Kasumi-1 (cell line): ENCODE results near the gene MOV10L1.
"Not testable (repeated sequence)": the region's sequence is repeated elsewhere in the genome, so short reads cannot be mapped to it uniquely, and the experiment has no call there.

Experiments used
- DNase-seq, 2 experiments: peaks; one replicate each; lab custom pipeline; 2025; lab: John Stamatoyannopoulos, UW

Gene MOV10L1

DNA sequence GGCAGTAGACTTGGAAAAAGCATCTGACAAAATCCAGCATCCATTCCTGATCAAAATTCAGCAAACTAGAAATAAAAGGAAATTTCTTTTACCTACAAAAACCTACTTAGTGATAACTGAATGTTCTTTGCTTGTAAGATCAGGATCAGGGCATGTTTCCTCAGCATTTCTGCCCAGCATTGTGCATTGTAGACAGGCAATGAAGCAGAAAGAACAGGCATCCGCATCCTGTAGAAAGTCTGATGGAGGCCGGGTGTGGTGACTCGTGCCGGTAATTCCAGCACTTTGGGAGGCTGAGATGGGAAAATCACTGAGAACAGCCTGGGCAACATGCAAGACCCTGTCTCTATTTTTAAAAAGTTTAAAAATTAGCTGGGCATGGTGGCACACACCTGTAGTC, 48.2 kb downstream of the MOV10L1 start:
- DNase-seq: no peak

DNA sequence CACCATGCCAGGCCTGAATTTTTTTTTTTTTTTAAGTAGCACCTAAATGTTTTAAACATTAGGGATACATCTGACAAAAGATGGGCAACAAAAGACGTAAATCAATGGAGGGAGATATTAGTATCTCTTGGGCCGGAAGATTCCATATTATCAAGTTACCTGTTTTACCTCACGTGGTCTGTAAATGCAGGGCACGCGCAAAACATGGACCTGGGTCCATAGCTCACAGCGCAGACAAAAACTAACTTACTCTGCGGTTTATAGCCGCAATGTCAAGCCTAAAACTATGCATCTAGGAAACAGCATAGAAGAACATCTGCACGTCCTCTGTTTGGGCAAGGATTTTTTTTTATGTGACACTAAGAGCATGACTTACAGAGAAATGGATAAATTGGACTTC, 49.2 kb downstream of the MOV10L1 start:
- DNase-seq: no peak

DNA sequence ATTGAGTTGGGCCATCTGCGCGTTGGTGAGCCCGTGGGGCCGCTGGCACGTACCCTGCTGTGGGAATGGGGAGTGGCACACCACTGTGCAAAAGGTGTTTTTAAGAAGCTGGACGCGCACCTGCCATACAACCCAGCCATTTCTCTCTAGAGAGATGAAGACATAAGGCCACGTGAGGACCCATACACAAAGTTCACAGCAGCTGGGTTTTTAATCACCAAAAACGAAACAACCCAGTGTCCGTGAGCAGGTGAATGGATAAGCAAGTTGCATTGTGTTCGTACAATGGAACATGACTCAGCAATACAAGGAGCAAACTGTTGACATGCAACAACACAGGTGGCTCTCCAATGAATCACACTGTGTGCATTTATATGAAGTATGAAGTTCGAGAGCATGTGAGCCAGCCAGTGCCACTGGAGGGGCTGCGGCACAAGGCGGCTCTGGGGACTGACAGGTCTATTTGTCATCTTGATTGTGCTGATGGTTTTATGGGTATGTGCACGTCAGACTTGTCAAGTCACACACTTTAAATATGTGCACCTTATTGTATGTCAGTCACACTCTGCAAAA, 50.1 kb downstream of the MOV10L1 start:
- DNase-seq: no peak

DNA sequence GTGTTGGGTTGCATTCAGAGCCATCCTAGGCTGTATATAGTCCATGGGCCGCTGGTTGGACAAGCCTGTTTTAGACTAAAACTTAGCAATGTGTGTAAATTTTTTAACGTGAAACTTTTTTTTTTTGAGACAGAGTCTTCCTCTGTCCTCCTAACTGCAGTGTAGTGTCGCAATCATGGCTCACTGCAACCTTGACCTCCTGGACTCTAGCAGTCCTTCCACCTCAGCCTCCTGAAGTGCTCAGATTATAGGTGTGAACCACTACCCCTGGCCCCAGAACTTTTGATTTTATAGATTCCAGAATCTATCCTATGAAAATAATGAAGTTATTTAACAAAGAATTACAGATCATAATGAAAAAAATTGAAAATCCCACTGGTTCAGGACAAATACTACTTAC, 50.8 kb downstream of the MOV10L1 start:
- DNase-seq: no peak

DNA sequence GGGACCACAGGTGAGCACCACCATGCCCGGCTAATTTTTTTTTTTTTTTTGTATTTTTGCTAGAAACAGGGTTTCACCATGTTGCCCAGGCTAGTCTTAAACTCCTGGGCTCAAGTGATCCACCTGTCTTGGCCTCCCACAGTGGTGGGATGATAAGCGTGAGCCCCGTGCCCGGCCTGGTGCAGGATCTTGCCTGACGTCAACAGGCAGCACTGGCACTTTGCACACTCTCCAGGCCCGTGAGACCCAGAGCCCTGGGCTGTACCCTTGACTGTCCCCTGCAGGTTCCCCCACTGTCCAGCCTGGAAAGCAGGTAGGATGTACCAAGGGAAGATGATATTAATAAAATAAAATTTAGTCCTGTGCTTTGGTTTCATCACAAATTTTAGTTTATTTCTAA, 51.7 kb downstream of the MOV10L1 start:
- no peak for DNase-seq

DNA sequence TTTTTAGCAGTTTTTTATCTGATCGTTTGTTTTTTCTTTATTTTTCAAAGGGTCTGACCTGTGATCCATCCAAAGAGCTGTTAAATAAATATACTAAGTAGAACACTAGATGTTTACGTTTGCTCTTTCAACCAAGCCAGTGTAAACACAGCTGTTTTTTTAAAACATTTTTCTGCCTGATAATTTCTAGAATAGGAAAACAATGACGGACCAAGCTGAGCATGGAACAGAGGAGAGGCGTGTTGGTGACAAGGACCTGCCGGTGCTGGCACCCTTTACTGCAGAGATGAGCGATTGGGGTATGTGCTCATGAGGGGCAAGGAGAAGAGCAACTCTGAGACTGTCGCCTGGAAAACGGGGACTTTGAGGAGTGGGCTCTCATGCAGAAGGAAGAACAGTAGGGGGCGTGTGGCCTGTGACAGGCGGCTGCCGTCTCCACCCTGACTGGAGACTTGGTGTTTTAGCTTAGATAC, 52.1 kb downstream of the MOV10L1 start:
- DNase-seq: no peak

DNA sequence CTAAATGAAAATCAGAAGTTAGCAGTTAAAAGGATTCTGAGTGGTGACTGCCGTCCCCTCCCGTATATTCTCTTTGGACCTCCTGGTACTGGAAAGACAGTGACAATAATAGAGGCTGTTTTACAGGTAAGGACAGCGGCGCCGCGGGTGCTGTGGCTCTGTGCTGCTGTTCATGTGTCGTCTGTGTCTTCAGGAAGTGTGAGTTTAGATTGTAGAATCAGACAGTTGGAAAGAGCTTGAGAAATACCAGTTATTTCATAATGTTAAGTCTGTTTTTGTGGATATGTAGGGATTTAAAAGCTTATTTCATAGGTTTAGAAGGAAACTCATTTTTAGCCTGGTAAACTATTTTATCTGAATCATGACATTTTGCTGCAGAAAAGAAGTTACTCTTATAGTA, 53.3 kb downstream of the MOV10L1 start:
- DNase-seq: no peak

DNA sequence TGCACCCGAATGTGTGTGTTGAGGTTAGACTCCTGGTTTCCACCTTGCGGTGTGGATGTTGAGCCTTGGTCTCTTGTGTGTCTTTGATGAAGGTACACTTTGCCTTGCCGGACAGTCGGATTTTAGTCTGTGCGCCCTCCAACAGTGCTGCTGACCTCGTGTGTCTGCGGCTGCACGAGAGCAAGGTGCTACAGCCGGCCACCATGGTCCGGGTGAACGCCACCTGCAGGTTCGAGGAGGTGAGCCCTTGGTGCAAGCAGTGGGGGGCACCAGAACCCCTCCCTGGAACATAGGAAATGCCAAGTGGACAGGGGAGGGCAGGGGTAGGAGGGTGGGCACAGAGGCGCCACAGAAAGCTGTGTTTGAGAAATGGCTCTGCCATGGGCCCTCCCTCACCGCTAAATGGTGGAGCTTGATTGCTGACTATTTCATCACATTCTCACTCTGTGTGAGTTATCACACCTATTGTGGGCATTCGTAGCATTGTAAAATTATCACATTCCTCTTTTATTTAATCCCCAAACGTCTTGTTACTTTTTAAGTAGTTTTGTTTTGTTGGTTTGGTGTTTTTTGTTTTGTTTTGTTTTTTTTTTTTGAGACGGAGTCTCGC, 54.3 kb downstream of the MOV10L1 start:
- DNase-seq: no peak

DNA sequence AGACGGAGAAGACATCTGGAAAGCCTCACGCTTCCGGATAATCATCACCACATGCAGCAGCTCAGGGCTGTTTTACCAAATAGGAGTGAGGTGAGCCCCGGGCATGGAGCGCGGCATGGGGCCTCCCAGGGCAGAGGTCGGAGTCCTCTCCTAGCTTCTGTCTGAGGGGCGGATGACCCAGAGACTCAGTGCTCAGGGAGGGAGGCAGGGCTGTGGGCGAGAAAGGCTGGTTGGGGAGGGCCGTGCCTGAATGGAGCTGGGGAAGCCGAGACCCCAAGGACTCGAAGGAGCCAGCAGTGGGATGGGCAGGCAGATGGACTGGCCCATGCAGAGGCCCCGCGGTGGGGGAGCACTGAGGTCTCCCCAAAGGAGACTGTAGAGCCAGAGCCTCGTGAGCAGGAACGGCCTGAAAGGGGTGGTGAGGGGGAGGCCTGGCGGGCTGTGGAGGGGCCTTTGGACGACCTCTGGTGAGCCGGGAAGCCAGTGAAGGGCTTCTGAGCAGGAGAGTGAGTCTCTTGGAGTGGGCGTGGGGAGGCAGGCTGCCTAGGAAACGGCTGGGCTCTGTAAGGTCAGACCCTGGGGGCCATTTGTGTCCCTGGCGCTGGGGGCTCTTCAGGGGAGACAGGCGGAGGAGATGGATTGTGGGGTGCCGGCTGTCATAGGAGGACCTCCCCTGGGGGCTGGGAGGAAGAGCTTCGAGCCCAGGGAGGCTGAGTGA, 56.1 kb downstream of the MOV10L1 start:
- DNase-seq: no peak

DNA sequence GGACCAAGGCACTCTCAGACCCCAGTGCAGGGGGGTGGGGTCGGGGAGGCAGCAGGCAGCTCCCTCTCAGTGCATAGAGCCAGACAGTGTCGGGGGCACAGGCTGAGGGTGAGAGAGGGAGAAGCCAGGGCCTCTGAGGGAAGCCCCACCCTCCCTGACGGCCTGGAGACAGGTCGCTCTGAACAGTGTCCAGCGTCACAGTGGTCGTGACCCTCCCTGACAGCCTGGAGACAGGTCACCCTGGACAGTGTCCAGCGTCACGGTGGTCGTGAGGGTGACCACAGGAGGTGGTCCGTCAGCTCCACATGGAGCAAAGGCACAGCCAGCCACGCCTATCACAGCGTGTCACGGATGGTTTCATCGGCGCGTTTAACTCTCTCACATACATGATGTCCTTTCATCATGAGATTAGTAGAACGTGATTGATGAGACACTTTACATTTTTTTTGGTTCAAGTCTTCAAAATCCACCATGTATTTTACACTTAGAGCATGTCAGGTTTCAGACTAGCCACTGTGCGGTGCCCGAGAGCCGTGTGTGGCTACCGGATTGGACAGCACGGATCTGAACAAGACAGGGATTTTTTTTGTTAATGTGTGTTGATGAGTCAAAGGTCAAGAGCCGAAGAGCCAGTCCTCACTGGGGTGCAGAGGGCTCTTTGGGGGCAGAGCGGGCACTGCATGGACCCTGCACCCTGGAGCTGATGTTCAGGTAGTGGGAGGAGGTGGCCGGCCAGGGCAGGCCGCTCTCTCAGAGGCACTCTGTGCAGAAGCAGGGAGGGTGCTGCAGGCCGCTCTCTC, 56.8 kb downstream of the MOV10L1 start:
- DNase-seq: peak; percentile 57 to 64

DNA sequence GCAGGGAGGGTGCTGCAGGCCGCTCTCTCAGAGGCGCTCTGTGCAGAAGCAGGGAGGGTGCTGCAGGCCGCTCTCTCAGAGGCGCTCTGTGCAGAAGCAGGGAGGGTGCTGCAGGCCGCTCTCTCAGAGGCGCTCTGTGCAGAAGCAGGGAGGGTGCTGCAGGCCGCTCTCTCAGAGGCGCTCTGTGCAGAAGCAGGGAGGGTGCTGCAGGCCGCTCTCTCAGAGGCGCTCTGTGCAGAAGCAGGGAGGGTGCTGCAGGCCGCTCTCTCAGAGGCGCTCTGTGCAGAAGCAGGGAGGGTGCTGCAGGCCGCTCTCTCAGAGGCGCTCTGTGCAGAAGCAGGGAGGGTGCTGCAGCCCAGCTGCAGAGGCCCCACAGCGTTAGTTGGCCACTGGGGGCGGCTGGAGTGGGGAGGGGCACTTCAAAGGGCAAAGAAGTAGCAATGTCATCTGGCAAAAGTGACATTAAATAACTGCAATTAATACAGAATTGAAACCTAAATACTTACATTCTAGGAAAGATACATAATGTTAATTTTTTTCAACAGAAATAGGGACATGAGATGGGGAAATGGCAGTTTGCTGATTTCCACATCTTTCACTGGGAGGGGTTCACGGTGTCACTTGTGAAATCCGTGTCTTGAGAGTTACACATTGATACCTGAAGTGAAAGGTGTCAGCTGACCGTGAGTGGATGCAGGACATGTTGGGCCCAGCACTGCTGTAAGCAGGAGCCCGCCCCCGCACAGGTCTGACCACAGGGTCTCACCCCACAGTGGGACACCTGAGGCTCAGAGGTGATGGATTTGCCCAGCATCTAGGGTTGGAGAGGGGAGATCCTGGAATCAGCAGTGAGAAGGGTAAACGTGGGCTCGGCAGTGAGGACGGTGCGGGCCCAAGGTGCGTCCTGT, 57.7 kb downstream of the MOV10L1 start:
- not testable (repeated sequence) for DNase-seq

DNA sequence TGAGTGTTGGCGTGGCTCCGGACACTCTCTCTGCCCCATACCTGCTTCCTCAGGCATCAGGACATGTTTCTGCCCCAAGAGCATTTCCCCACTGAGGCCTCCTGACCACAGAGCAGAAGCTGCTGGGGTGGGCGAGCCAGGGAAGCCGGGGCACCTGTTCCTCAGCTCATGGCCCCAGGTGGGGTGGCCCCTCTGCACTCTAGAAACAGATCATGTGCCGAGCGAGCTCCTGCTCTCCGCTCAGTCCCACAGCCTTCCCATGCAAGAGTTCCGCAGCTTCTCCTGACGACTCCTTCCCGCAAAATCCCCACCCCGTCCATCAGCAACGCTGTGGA, 58.3 kb downstream of the MOV10L1 start:
- no peak for DNase-seq

DNA sequence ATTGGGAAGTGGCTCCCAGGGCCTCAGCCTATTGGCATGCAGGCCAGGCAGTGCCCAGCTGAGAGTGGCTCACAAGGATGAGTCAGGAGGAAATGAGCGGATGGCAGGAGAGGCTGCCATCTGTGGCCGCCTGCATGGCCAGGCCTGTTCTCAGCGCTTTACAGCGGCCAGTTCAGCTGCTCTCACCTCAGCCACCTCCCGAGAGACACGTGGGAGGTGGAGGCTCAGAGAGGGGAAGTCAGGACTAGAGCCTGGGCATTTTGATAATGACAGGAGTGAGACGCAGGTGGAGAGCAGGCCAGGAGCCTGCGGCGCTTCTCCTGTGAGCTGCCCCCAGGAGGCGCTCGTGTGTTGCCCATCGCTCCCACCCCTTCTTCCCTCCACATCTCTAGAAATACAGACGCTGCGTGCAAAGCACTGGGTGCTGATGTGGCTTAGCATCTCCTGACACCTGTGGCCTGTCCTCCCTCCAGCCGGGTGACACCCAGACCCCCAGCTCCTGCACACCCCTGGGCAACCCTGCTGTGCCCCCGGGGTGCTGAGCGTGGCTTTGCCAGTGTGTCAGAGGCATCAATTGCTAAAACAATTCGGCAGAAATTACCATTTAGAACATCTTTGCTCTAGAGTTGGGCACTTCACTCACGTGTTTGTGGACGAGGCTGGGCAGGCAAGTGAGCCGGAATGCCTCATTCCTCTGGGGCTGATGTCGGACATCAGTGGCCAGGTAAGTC, 59.4 kb downstream of the MOV10L1 start:
- peak; percentile 84 to 86 for DNase-seq

DNA sequence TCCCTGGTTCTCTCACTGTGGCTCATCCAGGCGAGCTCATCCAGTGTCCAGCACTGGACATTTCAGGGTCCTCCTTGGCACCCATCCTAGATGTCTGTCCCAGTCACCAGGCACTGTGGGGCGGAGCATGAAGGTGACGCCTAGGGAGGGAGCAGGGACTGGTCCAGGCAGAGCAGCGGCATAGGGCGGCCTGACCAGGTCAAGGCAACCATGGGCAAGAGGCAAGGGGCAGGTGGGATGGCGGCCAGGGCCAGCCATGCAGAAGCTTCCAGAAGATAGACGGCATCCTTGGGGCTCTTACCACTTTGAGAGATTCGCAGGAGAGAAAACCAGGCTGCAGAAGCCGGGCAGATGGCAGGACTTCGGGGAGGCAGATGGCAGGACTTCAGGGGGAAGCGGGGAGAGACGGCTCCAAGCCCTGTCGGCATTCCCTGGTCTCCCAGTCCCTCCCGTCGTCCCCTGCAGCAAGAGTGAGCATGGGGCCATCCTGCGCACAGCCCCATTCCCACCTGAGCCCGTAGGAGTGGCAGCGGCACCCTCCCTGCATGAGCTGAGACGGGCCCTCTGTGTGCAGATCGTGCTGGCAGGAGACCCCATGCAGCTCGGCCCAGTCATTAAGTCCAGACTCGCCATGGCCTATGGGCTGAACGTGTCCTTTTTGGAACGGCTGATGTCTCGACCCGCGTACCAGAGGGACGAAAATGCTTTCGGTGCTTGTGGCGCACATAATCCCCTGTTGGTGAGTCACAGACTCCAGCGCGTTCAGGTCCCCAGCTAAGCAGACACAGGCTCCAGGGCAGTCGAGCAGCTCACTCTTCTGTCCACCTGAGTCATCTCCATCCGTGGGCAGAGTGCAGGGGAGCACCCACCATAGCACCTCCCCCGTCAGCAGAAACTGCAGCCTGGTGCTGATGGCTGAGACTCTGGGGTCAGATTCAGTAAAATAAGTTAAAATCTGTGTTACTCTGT, 60.6 kb downstream of the MOV10L1 start:
- DNase-seq: no peak

DNA sequence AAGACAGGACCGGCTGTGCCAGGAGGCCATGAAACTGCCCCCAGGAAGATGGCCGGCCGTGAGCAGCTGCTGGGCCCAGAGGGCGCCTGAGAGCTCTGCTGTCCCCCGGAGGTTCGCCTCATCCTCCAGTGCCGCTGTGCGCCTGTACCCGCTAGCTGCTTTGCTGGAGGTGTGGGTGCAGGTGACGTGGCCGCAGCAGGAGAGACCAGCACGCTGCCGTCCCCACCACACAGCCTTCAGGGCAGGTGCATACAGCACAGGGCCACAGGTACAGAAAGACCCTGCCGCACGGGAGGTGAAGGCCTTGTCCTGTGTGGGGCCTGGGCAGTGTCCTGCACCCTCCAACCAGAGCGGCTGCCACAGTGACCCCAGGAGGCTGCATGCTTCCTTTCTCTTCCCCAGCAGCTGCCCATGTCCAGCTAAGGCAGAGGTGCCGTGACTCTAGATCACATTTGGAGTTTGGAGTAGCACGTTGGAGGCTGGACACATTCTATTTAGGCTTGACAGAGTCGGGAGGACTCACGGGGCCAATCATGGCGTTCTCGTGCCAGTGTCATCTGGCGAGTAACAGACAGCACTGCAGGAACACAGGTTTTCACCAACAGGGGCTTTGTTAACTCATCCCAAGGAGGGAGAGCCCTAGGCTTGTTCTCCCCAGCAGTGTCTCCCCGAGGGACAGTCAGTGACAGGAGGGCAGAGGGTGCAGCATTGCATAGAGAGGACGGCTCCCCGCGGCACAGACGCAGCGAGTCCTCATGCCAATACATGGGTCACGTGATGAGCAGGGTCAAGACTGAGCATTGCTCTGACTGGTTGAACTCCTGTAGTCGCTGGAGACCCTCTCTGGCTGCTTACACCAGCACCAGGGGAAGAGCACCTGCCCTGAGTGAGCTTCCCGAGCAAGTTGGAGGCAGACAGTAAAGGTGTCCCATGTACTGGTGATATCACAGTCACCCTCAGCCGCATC, 62.0 kb downstream of the MOV10L1 start:
- DNase-seq: no peak

DNA sequence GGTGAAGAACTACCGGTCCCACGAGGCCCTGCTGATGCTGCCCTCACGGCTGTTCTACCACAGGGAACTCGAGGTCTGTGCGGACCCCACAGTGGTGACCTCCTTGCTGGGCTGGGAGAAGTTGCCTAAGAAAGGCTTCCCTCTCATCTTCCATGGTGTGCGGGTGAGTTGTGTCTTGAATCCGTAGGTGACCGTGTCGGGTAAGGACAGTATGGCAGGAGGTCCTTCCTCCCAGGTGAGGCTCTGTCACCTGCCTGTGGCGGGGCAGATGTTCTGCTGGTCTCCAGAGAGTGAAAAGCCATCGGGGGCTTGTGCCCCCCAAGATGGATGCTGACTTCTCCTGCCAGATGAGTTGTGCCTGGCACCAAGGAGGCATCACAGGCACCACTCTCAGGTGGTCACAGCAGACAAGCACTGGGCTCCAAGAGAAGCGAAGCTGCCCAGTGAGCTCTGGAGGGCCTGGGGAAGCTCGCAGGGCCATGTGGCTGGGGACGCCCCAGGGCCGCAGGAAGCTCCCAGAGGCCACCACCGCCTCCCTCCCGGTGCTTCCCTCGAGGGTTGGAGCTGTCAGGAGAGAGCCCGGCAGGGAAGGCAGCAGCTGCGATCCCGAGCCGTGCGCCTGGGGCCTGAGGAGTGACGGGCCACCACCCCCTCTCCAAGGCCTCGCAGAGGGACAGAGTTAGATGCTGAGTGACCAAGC, 63.4 kb downstream of the MOV10L1 start:
- DNase-seq: no peak

DNA sequence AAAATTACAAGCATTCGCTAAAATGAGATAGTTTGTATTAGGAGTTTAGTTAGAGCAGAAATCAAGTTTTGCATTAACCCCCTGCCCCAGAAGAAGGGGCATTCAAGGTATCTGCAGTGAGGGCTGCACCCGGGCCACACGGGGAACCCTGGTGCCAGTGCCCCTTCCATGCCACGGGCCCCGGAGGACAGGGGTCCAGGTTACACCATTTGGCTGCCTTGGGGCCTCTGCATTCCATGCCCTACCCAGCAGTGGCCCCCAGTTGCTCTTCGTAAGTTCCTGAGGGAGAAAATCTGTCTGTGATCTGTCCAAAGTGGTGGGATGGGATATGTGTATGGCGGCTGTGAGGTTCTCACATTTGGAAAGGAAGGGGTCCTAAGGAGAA, 63.9 kb downstream of the MOV10L1 start:
- DNase-seq: no peak
